ENCODE results near the gene PRAMEF1.
"Not testable (repeated sequence)": the region's sequence is repeated elsewhere in the genome, so short reads cannot be mapped to it uniquely, and the experiment has no call there.

PRAMEF1 gene

DNA sequence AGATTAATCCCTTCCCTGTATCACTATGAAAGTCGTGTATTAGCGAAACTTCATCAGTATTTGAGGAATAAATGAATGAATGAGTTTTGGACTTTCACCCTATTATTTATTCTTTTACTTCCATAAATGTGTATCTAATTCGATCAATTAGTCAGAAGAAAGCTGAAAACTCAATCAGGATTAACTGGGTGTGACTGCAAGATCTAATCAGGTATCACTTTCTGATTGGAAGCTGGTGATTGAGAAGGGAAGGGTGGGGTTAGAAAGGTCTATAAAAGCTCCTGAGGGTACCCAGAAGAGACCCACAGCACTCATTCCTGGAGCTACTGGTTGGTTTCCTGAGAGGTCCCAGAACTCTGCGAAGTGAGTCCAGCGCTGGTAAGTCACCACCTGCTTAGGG lies at the start of gene PRAMEF1:
Gene PRAMEF1 (plus strand): TSS at position 301 of the 400 bp plus-strand sequence. CDS start 1,831 bp downstream, outside the sequence.
- not testable (repeated sequence) for DNase-seq (ENCODE audit: low read depth)

GRCh38 chr1:12741946-12742345 lies 49.3 kb upstream of the PRAMEF1 start:
- TF ChIP-seq, protein P1, sequence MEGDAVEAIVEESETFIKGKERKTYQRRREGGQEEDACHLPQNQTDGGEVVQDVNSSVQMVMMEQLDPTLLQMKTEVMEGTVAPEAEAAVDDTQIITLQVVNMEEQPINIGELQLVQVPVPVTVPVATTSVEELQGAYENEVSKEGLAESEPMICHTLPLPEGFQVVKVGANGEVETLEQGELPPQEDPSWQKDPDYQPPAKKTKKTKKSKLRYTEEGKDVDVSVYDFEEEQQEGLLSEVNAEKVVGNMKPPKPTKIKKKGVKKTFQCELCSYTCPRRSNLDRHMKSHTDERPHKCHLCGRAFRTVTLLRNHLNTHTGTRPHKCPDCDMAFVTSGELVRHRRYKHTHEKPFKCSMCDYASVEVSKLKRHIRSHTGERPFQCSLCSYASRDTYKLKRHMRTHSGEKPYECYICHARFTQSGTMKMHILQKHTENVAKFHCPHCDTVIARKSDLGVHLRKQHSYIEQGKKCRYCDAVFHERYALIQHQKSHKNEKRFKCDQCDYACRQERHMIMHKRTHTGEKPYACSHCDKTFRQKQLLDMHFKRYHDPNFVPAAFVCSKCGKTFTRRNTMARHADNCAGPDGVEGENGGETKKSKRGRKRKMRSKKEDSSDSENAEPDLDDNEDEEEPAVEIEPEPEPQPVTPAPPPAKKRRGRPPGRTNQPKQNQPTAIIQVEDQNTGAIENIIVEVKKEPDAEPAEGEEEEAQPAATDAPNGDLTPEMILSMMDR (IDR thresholded peaks at IDR 0.05; ENCODE audit: insufficient read depth, low read depth, low read length, missing control alignments), result no peak
- no peak overlapping the region for H3K4me3 ChIP-seq (ENCODE audit: low read depth, low read length)
- DNase-seq (ENCODE audit: low read depth), result no peak

More for the DNA sequence above, at the start of gene PRAMEF1:
- not testable (repeated sequence) for H3K4me3 ChIP-seq (ENCODE audit: low read depth, low read length)

GRCh38 chr1:12745126-12745991 lies 45.8 kb upstream of the PRAMEF1 start:
- no peak overlapping the region for H3K4me3 ChIP-seq (ENCODE audit: low read depth, low read length)
- TF ChIP-seq, protein P1 (IDR thresholded peaks at IDR 0.05; ENCODE audit: insufficient read depth, low read depth, low read length, missing control alignments), result no peak
- DNase-seq (ENCODE audit: low read depth), result no peak

GRCh38 chr1:12745992-12746323 lies 45.2 kb upstream of the PRAMEF1 start, which contains the start of gene CFAP107:
Gene CFAP107 (plus strand): TSS chr1:12746200. CDS start chr1:12746431, 231 bp downstream.
- no peak within 1 kb of the TSS for H3K4me3 ChIP-seq (ENCODE audit: low read depth, low read length)
- peak; percentile 65 for DNase-seq (ENCODE audit: low read depth)

GRCh38 chr1:12748778-12749355 lies 42.3 kb upstream of the PRAMEF1 start:
- no peak for DNase-seq (ENCODE audit: low read depth)
- TF ChIP-seq, protein P1 (IDR thresholded peaks at IDR 0.05; ENCODE audit: insufficient read depth, low read depth, low read length, missing control alignments), result no peak
- H3K4me3 ChIP-seq (ENCODE audit: low read depth, low read length), result no peak overlapping the region

More at GRCh38 chr1:12745992-12746323, 45.2 kb upstream of the PRAMEF1 start, which contains the start of gene CFAP107:
- TF ChIP-seq, protein P1 (IDR thresholded peaks at IDR 0.05; ENCODE audit: insufficient read depth, low read depth, low read length, missing control alignments), result no peak

- TF ChIP-seq, protein P1 (IDR thresholded peaks at IDR 0.05; ENCODE audit: insufficient read depth, low read depth, low read length, missing control alignments), result no peak
- DNase-seq (ENCODE audit: low read depth), result peak; percentile 2
- no peak overlapping the region for H3K4me3 ChIP-seq (ENCODE audit: low read depth, low read length)
Measured at GRCh38 chr1:12754738-12755137, 36.5 kb upstream of the PRAMEF1 start.

DNA sequence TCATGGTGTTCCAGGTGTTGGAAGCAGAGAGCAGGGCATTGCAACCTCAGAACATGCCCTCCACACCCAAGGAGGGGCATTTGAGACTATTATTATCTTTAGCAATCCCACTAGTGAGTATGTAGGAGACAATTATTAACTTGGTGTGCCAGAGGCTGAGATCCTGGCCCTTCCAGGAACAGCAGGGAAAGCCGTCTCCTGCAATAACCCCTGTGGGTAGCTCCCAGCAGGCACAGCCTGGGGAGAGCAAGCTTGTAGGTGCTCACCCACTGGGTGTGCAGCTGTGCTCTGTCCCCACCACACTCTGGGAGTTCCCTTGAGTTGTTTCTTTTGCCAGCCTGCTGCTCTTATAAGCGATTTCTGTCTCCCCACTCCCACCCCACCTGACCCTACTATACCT lies 34.9 kb upstream of the PRAMEF1 start:
- H3K4me3 ChIP-seq (ENCODE audit: low read depth, low read length), result no peak overlapping the region

More for the DNA sequence above, 34.9 kb upstream of the PRAMEF1 start:
- TF ChIP-seq, protein P1 (IDR thresholded peaks at IDR 0.05; ENCODE audit: insufficient read depth, low read depth, low read length, missing control alignments), result no peak
- no peak for DNase-seq (ENCODE audit: low read depth)

Data from GM12865 (cell line).